Measurements from ENCODE around the gene MAGI3.
"Not testable (repeated sequence)": the region's sequence is repeated elsewhere in the genome, so short reads cannot be mapped to it uniquely, and the experiment has no call there.

The MAGI3 gene

DNA sequence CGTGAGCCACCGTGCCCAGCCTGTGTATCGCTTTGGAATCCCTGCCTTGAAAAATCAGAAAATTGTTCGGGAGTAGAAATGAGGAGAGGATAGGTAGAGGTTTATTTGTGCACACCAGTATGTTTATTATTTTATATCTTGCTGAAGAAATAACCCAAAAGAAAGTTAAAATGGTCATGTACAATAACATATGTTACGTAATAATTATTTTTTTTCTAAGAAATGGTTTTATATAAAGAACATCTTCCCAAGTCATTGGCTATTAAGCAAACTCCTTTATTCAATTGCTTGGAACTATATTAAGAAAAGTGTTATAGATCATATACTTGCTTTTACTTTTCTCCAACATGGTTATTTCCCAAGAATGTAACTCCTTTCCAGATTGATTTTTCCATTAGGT lies 197.2 kb downstream of the MAGI3 start:
- DNase-seq = no peak

DNA sequence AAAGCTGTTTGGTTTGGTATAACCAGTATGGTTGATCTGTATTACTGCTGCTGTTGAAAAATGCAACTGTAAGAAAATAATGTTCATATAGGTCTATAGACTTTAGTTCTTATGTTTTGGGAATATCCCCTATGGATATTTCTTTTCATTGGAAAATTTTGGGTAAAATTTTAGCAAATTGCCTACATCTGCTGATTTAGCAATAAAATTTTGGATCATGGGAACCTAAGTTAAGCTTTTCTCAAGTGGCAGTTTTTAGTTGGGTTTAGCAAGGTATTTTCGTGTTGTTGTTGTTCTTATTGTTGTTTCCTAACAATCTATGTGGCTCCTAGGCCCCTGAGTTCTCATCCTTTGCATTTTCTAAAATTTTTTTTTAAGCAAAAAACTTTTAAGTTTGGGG lies 201.9 kb downstream of the MAGI3 start:
- DNase-seq = no peak

DNA sequence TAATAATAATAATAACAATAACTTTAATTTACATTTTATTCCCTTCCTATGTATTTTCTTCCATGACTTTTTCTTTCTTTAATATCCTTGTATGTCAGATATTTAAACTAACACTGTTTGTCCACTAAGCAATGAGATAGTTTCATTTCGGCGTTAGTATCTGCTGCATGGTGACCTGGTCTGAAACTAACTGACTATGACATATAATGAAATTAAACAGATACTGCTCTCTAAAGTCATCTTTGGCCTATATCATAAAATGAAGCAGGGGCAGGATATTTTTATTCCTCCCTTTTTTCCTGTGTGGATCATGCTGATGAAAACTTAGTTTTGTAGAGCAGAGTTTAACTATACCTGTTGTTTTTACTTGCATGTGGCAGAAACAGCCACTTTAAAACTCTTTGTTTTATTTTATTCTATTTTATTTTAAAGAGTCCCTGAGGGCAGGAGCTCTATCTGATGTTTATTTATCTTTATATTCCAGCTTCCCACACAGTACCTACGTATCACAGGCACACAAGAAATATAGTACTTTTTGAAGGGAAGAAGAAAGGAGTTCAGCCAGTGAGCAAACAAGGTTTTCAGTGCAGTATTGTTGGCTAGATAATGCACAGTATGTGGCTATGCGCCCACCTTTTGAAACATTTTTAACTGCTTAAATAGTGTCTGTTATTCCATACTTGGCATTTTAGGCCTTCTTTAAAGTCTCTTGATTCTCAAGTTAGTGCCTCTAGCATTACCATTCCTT lies 203.4 kb downstream of the MAGI3 start:
- DNase-seq = no peak

GRCh38 chr1:113604466-113604865 lies 214.2 kb downstream of the MAGI3 start:
- DNase-seq = not testable (repeated sequence)

DNA sequence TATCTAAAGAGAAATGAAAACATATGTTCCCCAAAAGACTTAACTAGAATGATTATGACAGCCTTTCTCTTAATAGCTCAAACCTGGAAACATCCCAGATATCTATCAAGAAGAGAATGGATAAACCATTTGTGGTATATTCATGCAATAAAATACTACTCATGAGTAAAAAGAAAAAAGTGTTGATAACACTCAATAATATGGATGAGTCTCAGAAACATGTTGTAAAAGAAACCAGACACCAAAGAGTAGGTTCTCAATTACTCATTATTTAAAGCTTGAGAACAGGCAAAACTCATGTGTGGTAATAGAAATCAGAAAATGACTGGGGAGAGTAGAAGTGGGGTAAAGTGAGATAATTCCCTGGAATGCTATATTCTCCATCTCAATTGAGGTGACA lies 214.8 kb downstream of the MAGI3 start:
- DNase-seq = no peak

DNA sequence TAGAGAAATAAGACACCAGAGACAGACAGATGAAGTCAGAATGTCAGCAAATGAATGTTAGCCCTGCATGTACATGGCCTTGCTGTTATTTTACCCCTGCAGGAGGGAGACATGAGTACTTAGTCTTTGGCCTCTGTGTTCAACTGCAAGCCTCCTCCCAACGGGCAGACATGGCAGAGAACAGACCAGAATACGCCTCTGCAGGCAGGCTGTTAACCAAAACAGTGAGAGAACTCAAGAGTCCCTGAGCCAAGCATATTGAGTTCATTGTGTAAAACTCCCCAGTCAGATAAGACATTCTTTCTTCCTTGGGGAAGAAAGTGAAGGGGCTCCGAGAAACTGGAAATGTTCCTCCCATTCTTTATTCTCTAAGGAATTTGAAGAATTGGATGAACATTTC lies 218.1 kb downstream of the MAGI3 start:
- DNase-seq = no peak

- no peak for DNase-seq
Observed at GRCh38 chr1:113610372-113610771, 220.1 kb downstream of the MAGI3 start.

GRCh38 chr1:113615425-113615824 lies 225.1 kb downstream of the MAGI3 start:
- DNase-seq = peak; percentile 37

DNA sequence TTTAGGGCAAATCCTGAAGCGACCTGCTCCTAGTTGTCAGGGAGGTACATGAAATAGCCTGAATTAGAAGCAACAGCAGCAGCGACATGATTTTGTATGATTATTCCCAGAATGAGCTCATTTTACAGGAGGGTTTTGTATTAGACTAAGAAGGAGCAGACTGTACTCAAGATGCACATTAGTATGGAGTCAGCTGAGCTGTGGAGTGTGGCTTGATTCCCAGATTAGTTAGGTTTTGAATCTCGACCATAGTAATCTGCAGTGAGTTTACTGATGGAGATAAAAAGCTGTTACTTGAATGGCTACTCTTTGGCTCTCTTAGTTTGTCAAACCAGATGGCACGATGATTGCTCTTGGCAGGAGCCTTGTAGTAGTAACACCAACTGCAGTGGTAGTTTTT lies 225.8 kb downstream of the MAGI3 start:
- no peak for DNase-seq

GRCh38 chr1:113617438-113618141 lies 227.3 kb downstream of the MAGI3 start:
- DNase-seq = peak; percentile 14

- DNase-seq = no peak
Observed at GRCh38 chr1:113628997-113629396, 238.7 kb downstream of the MAGI3 start.

DNA sequence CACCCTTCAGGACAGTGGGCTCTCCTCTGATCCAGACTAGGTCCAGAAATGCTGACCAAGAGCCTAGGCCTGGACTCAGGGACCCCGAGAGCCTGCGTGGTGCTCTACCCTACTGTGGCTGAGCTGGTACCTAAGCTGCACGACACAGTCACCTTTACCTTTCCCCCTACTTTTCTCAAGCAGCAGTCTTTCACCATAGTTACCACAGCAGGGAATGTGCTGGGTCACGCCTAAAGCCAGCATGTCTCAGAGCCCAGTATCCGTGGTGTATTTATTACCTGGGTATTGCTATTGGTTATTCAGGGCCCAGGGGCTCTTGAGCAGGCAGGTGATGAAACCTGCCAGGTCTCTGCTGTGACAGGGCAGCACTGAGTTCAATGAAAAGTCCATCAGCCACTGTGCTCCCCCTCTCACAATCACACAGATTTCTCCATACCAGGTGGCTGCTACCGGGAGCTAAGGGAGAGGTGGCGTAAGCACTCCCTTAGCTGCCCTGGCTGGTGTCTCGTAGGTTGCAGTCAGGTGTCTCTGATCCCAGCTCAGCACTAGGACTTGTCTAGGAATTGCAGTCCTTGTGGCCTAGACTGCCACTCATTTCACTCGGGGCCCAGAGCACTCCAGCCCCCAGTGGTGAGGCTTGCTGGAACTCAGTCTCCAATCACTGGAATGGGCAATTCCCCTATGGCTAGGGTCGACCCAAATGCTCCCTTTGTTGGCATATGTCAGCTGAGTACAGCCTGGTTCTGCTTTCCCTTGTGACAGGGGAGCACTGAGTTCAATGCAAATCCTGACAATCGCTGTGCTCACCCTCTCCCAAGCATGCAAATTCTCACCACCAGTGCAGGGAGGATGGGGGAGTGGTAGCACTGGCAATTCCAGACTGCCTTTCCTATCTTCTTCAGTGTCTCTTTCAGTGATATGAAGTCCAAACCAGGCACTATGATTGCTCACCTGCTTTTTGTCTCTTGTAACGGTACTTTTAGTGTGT lies 240.3 kb downstream of the MAGI3 start:
- DNase-seq = no peak

- DNase-seq = no peak
Observed at GRCh38 chr1:113641396-113641795, 251.1 kb downstream of the MAGI3 start.

DNA sequence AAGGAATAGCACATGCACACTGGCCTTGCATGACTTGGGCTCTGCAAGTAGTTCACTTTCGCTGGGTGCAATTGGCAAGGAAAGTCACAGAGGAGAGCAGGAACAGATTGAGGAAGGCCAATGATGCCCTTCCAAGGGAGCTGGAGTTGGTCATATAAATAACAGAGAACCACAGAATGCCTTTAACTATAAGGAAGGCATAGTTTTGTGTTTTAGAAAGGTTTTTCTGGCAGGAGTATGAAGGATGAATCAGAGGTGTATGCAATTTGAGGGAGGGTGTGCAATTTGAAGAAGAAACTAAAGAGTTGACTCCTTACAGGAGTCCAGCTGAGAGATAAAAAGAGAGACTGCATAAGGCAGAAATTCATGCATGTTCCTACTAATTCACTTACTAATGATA lies 256.8 kb downstream of the MAGI3 start:
- DNase-seq = peak; percentile 11

DNA sequence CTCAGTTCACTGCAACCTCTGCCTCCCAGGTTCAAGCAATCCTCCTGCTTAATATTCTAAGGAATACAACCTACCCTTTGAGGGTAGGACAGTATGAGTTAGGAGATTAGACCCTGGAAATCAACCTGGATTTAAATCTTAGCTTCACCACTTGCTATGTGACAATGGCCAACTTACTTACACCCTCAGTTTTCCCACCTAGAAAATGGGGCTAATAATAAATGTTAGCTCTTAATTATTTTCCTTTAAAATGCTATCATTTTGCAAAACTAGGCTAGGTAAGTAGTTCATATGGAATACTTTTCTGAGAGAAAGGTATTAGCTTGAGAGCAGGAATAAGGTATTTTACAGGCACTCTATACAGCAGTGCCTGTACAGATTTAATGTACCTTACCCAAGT lies 258.2 kb downstream of the MAGI3 start:
- no peak for DNase-seq

DNA sequence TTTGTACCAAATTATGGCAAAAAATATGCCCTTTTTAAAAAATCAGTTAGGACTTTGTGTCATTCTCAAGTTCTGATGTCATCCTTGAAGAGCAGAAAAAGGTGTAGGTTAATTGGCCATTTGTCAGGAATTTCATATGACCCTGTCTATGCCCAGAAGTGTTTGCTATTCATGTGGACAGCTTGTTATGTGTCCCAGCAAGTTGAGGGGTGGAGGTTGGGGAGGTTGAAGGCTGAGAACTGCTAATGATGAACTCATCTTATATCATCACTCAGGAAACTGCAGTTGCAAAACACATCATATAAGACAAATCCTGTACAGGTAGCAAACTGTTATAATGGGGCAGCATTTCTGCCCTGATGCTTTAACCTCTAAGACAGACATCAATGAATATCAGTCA lies 262.5 kb downstream of the MAGI3 start:
- peak; percentile 29 for DNase-seq

DNA sequence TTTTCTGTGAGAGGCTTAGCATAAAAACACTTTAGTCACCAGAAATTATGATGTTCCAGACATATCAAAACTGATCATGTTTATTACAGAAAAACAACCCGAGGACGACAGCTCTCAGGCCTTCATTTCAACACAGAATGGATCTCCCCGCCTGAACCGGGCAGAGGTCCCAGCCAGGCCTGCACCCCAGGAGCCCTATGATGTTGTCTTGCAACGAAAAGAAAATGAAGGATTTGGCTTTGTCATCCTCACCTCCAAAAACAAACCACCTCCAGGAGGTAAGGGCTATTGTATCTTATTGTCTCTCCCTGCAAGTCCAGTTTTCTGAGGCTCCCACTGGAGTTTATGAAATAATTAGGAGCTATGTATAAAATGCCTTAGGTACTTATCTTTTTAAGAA lies 263.4 kb downstream of the MAGI3 start:
- DNase-seq = no peak

DNA sequence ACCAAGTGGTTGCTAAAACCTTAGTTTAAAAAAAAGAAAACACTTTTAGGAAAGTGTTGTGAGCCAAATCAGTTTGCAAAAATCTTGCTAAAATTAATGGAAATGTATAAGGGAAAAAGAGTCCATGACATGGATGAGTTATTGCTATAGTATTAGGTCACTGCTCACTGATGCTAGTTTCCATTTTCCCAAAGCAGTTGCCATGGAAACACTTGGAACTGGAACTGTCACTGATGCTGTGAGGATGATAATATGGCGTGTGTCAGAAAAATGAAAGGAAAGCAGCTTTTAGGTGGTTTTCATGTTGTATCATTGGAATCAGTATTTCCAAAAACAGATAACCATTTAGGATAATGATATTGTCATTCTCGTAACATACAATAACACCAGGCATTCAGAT lies 264.6 kb downstream of the MAGI3 start:
- DNase-seq = no peak

DNA sequence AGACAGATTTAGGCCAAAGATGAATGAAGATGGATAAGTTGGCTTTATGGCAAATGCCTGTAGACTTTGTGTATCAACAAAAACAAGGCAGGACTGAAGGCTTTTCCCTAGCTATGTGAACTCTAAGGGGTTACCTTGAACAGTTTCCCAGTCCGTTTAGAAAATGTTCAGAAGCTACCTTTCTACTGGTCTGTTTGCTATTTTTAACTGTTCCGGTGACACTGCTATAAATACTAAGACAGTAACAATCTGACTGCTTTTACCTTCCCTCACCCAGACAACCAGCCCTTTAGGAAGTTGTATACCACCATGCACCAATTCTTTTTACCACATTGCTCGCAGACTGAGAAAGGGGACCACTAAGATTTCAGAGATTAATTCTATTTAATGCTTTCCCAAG lies 266.8 kb downstream of the MAGI3 start:
- no peak for DNase-seq

DNA sequence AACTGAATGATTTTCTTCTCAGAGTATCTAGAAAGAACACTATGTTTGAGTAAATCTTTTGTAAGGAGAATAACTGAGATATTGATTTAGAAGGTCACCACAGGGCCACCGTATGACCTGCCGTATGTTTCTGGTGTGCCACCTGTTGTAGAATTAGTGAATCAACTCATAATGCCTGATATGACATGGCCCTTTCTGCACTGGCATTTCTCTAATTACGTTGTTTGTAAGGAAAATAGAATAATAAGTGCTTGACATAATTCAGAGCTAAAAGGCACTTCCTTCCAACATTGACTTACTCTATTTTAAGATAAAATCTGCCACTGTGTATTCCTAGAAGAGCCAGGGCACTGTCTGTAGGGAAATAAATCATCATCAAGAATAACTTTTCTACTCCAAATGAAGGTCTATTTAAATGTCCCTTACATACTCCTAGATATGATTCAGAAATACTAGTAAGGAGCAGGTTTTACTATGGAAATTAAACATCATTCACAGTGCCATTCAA lies 267.3 kb downstream of the MAGI3 start:
- DNase-seq = no peak

GRCh38 chr1:113659035-113659434 lies 268.7 kb downstream of the MAGI3 start:
- DNase-seq = no peak

DNA sequence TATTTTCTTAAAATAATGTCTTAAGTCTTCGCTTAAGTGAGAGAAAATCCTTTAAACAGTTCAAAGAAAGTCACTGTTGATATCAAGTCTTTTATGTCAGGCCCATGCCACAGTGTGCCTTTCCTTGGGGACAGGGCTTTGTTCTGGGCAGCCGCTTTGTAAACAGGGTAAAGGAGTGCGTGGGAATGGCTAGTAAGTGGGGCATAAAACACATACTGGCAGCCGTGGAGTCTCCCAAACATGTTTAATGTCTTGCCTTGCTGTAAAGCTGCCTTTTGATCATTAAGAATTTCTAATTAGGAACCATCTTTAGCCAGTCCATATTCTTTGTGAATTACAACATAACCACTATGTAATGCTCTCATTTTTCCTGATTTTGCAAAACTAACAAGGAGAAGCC lies 269.2 kb downstream of the MAGI3 start:
- no peak for DNase-seq

DNA sequence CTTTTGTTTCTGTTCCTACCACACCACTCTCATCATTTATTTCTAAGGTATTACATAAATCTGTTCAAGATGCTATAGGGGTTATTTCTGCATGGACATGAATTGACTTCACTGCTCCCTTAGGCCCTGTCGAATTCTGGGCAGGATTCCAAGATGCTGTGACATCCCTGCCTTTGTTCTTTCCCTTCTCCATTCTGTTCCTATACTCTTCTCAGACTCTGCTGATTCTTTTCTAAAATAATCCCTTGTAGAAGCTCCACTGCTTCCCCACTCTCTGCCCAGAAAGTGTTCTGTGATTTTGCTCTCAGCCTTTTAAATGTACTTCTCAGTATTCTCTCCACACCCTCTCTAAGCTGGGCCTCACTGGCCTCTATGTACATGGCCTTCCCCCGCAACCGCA lies 269.8 kb downstream of the MAGI3 start:
- DNase-seq = no peak
